HG03432 (cell line): ENCODE results near the gene ZBTB8A.
A peak's percentile ranks its signal among the peaks of the same experiment; 100 is the strongest.
"Not testable (repeated sequence)": the region's sequence is repeated elsewhere in the genome, so short reads cannot be mapped to it uniquely, and the experiment has no call there.

Experiments
- ATAC-seq: cut with Tn5 transposase; IDR thresholded peaks from one replicate; pipeline ENCODE4 v1.9.1; 2021; ENCODE audit warnings: mild to moderate bottlenecking, moderate library complexity; ENCODE audit not compliant: unreplicated experiment

ZBTB8A gene

GRCh38 chr1:32538887-32539583, at the start of gene ZBTB8A:
ZBTB8A (plus strand) TSS chr1:32539427; CDS start chr1:32592932, 53,505 bp downstream.
- ATAC-seq: no peak

- ATAC-seq: no peak
Measured at GRCh38 chr1:32489774-32490454, 49.3 kb upstream of the ZBTB8A start.

GRCh38 chr1:32491386-32491785, 47.8 kb upstream of the ZBTB8A start:
- ATAC-seq: no peak

- no peak for ATAC-seq
Measured at GRCh38 chr1:32494196-32494595, 45.0 kb upstream of the ZBTB8A start.

GRCh38 chr1:32494711-32495337, 44.4 kb upstream of the ZBTB8A start:
- no peak for ATAC-seq

GRCh38 chr1:32496127-32496526, 43.1 kb upstream of the ZBTB8A start:
- no peak for ATAC-seq

GRCh38 chr1:32498751-32499150, 40.5 kb upstream of the ZBTB8A start:
- no peak for ATAC-seq

GRCh38 chr1:32500387-32501209, 38.6 kb upstream of the ZBTB8A start:
- ATAC-seq: peak; percentile 78

GRCh38 chr1:32501865-32502264, 37.4 kb upstream of the ZBTB8A start:
- ATAC-seq: no peak

- no peak for ATAC-seq
Measured at GRCh38 chr1:32503153-32503552, 36.1 kb upstream of the ZBTB8A start.

- no peak for ATAC-seq
Measured at GRCh38 chr1:32507021-32507420, 32.2 kb upstream of the ZBTB8A start.

GRCh38 chr1:32508761-32509160, 30.5 kb upstream of the ZBTB8A start:
- ATAC-seq: no peak

GRCh38 chr1:32509939-32510338, 29.3 kb upstream of the ZBTB8A start:
- no peak for ATAC-seq

GRCh38 chr1:32516402-32516801, 22.8 kb upstream of the ZBTB8A start:
- ATAC-seq: no peak

GRCh38 chr1:32518976-32519375, 20.3 kb upstream of the ZBTB8A start:
- ATAC-seq: no peak

- no peak for ATAC-seq
Measured at GRCh38 chr1:32521165-32521564, 18.1 kb upstream of the ZBTB8A start.

GRCh38 chr1:32525053-32525452, 14.2 kb upstream of the ZBTB8A start:
- no peak for ATAC-seq

- ATAC-seq: no peak
Measured at GRCh38 chr1:32525661-32526444, 13.4 kb upstream of the ZBTB8A start.

GRCh38 chr1:32528550-32528949, 10.7 kb upstream of the ZBTB8A start:
- ATAC-seq: not testable (repeated sequence)

- ATAC-seq: no peak
Measured at GRCh38 chr1:32533792-32534327, 5.4 kb upstream of the ZBTB8A start.
